KOPT-K1 (cell line): Measurements from ENCODE around the gene UBN1.

ENCODE experiments used
- H3K27ac ChIP-seq: fragments of 200-600 bp; sonication (generic); 2 replicates; pipeline ENCODE4 v1.5.1; 2016; ENCODE audit warnings: antibody characterized with exemption, mild to moderate bottlenecking, low read depth, low read length; ENCODE audit not compliant: poor library complexity, severe bottlenecking
- H3K36me3 ChIP-seq: fragments of 200-600 bp; sonication (generic); 2 replicates; pipeline ENCODE4 v1.5.1; 2017; ENCODE audit warnings: antibody characterized with exemption, mild to moderate bottlenecking, low read length, moderate library complexity; ENCODE audit not compliant: insufficient read depth
- H3K9me3 ChIP-seq: fragments of 200-600 bp; sonication (generic); 2 replicates; pipeline ENCODE4 v1.5.1; 2017; ENCODE audit warnings: antibody characterized with exemption, low read length, mild to moderate bottlenecking; ENCODE audit not compliant: insufficient read depth, poor library complexity, severe bottlenecking

UBN1 gene

GRCh38 chr16:4846901-4847773 lies at the start of gene UBN1, which contains the start of gene GLYR1:
Gene UBN1, plus strand, starts transcription at chr16:4847481. Its CDS starts 5,437 bp downstream, at chr16:4852918.
Gene GLYR1, minus strand, starts transcription at chr16:4847288. Its CDS starts 23 bp downstream, at chr16:4847265.
- Histone ChIP-seq H3K27ac (peak within 1 kb of the TSS; percentile 85), H3K36me3 (peaks cover 37% of the 10 kb centered on the region), H3K9me3 (no peaks in the 10 kb centered on the region)

GRCh38 chr16:4797805-4798252 lies 49.5 kb upstream of the UBN1 start:
- Histone ChIP-seq H3K9me3 (no peaks in the 10 kb centered on the region), H3K36me3 (no peaks in the 10 kb centered on the region), H3K27ac (no peak overlapping the region)

GRCh38 chr16:4798456-4798855 lies 48.8 kb upstream of the UBN1 start:
- H3K27ac ChIP-seq, result no peak overlapping the region

GRCh38 chr16:4799171-4799855 lies 48.0 kb upstream of the UBN1 start:
- peaks cover 9% of the 10 kb centered on the region for H3K36me3 ChIP-seq
- H3K27ac ChIP-seq, result no peak overlapping the region
- H3K9me3 ChIP-seq, result no peaks in the 10 kb centered on the region

More at GRCh38 chr16:4798456-4798855, 48.8 kb upstream of the UBN1 start:
- H3K36me3 ChIP-seq, result 0 out of 2 replicates have a peak, but pooled peaks cover under 1% of the 10 kb centered on the region
- no peaks in the 10 kb centered on the region for H3K9me3 ChIP-seq

- H3K36me3 ChIP-seq, result peaks cover 21% of the 10 kb centered on the region
- no peak overlapping the region for H3K27ac ChIP-seq
- no peaks in the 10 kb centered on the region for H3K9me3 ChIP-seq
Observed at GRCh38 chr16:4800290-4801041, 46.8 kb upstream of the UBN1 start.

- Histone ChIP-seq H3K9me3 (no peaks in the 10 kb centered on the region), H3K27ac (no peak overlapping the region), H3K36me3 (peaks cover 26% of the 10 kb centered on the region)
Observed at GRCh38 chr16:4801051-4801961, 46.0 kb upstream of the UBN1 start.

GRCh38 chr16:4801962-4802658 lies 45.2 kb upstream of the UBN1 start, which contains the start of gene ROGDI:
Gene ROGDI, minus strand, starts transcription at chr16:4802633. Its CDS starts 62 bp downstream, at chr16:4802571.
- Histone ChIP-seq H3K9me3 (no peaks in the 10 kb centered on the region), H3K27ac (peak within 1 kb of the TSS; percentile 53), H3K36me3 (peaks cover 31% of the 10 kb centered on the region)

GRCh38 chr16:4802659-4803287 lies 44.5 kb upstream of the UBN1 start:
- Histone ChIP-seq H3K9me3 (no peaks in the 10 kb centered on the region), H3K36me3 (peaks cover 38% of the 10 kb centered on the region), H3K27ac (peak overlapping the region; percentile 53)

GRCh38 chr16:4803401-4803844 lies 43.9 kb upstream of the UBN1 start:
- Histone ChIP-seq H3K9me3 (no peaks in the 10 kb centered on the region), H3K27ac (peak overlapping the region; percentile 53), H3K36me3 (peaks cover 44% of the 10 kb centered on the region)

GRCh38 chr16:4803898-4804762 lies 43.2 kb upstream of the UBN1 start:
- Histone ChIP-seq H3K27ac (no peak overlapping the region), H3K36me3 (peaks cover 51% of the 10 kb centered on the region), H3K9me3 (no peaks in the 10 kb centered on the region)

GRCh38 chr16:4805231-4805630 lies 42.0 kb upstream of the UBN1 start:
- Histone ChIP-seq H3K36me3 (peaks cover 61% of the 10 kb centered on the region), H3K9me3 (no peaks in the 10 kb centered on the region), H3K27ac (no peak overlapping the region)

GRCh38 chr16:4806280-4806679 lies 41.0 kb upstream of the UBN1 start:
- H3K9me3 ChIP-seq, result no peaks in the 10 kb centered on the region
- no peak overlapping the region for H3K27ac ChIP-seq
- H3K36me3 ChIP-seq, result peaks cover 71% of the 10 kb centered on the region
